Measurements from ENCODE around the gene FHL5. TPM values are rescaled to one million over a fixed set of nuclear protein-coding genes. Genes with fewer than 3 reads are reported as not detected.
"Not testable (repeated sequence)": the region's sequence is repeated elsewhere in the genome, so short reads cannot be mapped to it uniquely, and the experiment has no call there.

FHL5 gene
- total RNA-seq, 1 donor from 2014 or later = 13.2 TPM

GRCh38 chr6:96604420-96604819, 41.5 kb downstream of the FHL5 start:
- ATAC-seq (no peak), DNase-seq (ENCODE audit: low spot score) (no peak)
- intact Hi-C loops (cut with DNase I) = no loop called here

GRCh38 chr6:96608074-96608473, 45.1 kb downstream of the FHL5 start:
- intact Hi-C loops (cut with DNase I) = no loop called here
- ATAC-seq = peak; percentile 24
- DNase-seq (ENCODE audit: low spot score) = no peak

- intact Hi-C loops (cut with DNase I) = no loop called here
- no peak for DNase-seq (ENCODE audit: low spot score)
- ATAC-seq = no peak
These were observed 47.1 kb downstream of the FHL5 start for GRCh38 chr6:96610019-96610418.

GRCh38 chr6:96611342-96611991, 48.5 kb downstream of the FHL5 start:
- intact Hi-C loops (cut with DNase I) = no loop called here
- ATAC-seq (no peak), DNase-seq (ENCODE audit: low spot score) (no peak)

- intact Hi-C loops (cut with DNase I) = no loop called here
- DNase-seq (ENCODE audit: low spot score) (no peak), ATAC-seq (no peak)
These were observed 50.5 kb downstream of the FHL5 start for GRCh38 chr6:96613291-96613999.

- DNase-seq (ENCODE audit: low spot score) = no peak
- no peak for ATAC-seq
- intact Hi-C loops (cut with DNase I) = loop anchor here (10.0 kb wide), 1 partner anchor 444 kb away; no protein-coding TSS in a partner anchor
These were observed 57.9 kb downstream of the FHL5 start for GRCh38 chr6:96620851-96621250.

GRCh38 chr6:96621983-96622382, 59.1 kb downstream of the FHL5 start:
- intact Hi-C loops (cut with DNase I) = loop anchor here (10.0 kb wide), 1 partner anchor 443 kb away; no protein-coding TSS in a partner anchor
- no peak for DNase-seq (ENCODE audit: low spot score)
- ATAC-seq = no peak

- ATAC-seq (no peak), DNase-seq (ENCODE audit: low spot score) (no peak)
- intact Hi-C loops (cut with DNase I) = loop anchor here (10.0 kb wide), 1 partner anchor 440 kb away; no protein-coding TSS in a partner anchor
These were observed 62.0 kb downstream of the FHL5 start for GRCh38 chr6:96624957-96625356.

GRCh38 chr6:96626759-96627364, 63.9 kb downstream of the FHL5 start:
- ATAC-seq (peak; percentile 65), DNase-seq (ENCODE audit: low spot score) (no peak)
- intact Hi-C loops (cut with DNase I) = loop anchor here (10.0 kb wide), 1 partner anchor 438 kb away; no protein-coding TSS in a partner anchor

GRCh38 chr6:96631248-96631647, 68.3 kb downstream of the FHL5 start:
- intact Hi-C loops (cut with DNase I) = no loop called here
- DNase-seq (ENCODE audit: low spot score) (no peak), ATAC-seq (no peak)

- ATAC-seq; intact Hi-C loops (cut with DNase I); DNase-seq (ENCODE audit: low spot score): not testable (repeated sequence)
These were observed 75.1 kb downstream of the FHL5 start for GRCh38 chr6:96637979-96638378.

GRCh38 chr6:96645106-96645505, 82.2 kb downstream of the FHL5 start:
- intact Hi-C loops (cut with DNase I) = no loop called here

GRCh38 chr6:96649926-96650325, 87.0 kb downstream of the FHL5 start:
- intact Hi-C loops (cut with DNase I) = no loop called here
- no peak for ATAC-seq
- DNase-seq (ENCODE audit: low spot score) = no peak

More at GRCh38 chr6:96645106-96645505, 82.2 kb downstream of the FHL5 start:
- ATAC-seq (no peak), DNase-seq (ENCODE audit: low spot score) (no peak)

- no peak for DNase-seq (ENCODE audit: low spot score)
- no peak for ATAC-seq
- intact Hi-C loops (cut with DNase I) = no loop called here
These were observed 88.9 kb downstream of the FHL5 start for GRCh38 chr6:96651816-96652215.

GRCh38 chr6:96652552-96652951, 89.6 kb downstream of the FHL5 start:
- no peak for DNase-seq (ENCODE audit: low spot score)
- intact Hi-C loops (cut with DNase I) = no loop called here
- ATAC-seq = no peak

GRCh38 chr6:96653181-96653580, 90.3 kb downstream of the FHL5 start:
- intact Hi-C loops (cut with DNase I) = no loop called here
- ATAC-seq (no peak), DNase-seq (ENCODE audit: low spot score) (no peak)

GRCh38 chr6:96656567-96656966, 93.6 kb downstream of the FHL5 start:
- DNase-seq (ENCODE audit: low spot score) = no peak
- intact Hi-C loops (cut with DNase I) = no loop called here
- no peak for ATAC-seq

GRCh38 chr6:96657344-96657743, 94.4 kb downstream of the FHL5 start:
- ATAC-seq = no peak
- intact Hi-C loops (cut with DNase I) = no loop called here
- no peak for DNase-seq (ENCODE audit: low spot score)

GRCh38 chr6:96659084-96659845, 96.3 kb downstream of the FHL5 start:
- ATAC-seq (no peak), DNase-seq (ENCODE audit: low spot score) (no peak)
- intact Hi-C loops (cut with DNase I) = no loop called here
